GM20000 (cell line): ENCODE results near the gene PRKCH.

Experiments
- DNase-seq: peaks from one replicate; pipeline ENCODE4 v3.0.0; 2012; ENCODE audit warnings: low spot score
- TF ChIP-seq, protein P1 (sequence below): IDR thresholded peaks from 2 replicates; pipeline ENCODE4 v1.5.1; 2012; ENCODE audit warnings: mild to moderate bottlenecking, control low read depth; ENCODE audit errors: extremely low read depth, missing control alignments

Gene PRKCH

DNA sequence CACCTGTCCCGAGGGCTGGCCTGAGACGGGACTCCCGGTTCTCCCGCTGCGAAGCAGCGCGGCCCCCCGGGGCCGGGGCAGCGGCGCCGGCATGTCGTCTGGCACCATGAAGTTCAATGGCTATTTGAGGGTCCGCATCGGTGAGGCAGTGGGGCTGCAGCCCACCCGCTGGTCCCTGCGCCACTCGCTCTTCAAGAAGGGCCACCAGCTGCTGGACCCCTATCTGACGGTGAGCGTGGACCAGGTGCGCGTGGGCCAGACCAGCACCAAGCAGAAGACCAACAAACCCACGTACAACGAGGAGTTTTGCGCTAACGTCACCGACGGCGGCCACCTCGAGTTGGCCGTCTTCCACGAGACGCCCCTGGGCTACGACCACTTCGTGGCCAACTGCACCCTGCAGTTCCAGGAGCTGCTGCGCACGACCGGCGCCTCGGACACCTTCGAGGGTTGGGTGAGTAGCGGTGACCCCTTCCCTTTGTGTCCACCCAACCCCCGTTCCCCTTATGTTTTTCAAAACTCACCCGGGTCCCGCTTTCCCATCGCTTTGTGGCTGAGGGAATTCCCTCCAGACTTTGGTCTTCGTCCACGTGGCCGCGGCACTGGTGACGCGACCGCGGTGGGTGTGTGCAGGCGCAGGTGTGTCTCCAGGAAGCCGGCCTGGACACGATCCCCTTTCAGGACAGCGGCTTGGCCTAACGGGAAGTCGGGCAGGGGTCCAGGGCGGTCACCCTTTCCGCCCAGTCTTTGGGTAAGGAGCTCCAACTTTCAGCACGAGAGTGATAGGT, 826 bp downstream of the PRKCH start:
- no peak for DNase-seq

DNA sequence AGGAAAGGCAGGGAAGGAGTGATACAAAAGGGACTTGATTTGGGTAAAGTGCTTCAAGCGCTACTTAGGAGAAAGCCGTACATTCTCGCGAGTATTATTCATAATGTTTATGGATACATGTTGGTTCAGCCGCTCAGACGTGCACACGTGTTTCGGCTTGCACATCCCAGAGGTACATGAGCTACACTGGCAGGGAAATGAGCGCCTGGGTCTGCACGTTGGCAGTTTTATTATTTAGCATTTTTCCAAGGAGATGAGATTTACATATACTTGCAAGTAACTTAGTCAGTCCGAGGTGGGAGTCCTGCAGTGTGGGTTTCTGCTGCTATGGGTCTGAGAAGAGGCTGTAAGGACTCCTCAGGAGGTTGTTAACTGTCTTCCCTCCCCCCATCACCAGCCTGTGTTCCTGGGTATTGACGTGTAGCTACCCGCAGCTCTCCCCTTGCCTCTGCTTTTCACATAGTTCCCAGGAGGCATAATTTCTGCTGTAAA, 1.5 kb downstream of the PRKCH start:
- TF ChIP-seq, protein P1, sequence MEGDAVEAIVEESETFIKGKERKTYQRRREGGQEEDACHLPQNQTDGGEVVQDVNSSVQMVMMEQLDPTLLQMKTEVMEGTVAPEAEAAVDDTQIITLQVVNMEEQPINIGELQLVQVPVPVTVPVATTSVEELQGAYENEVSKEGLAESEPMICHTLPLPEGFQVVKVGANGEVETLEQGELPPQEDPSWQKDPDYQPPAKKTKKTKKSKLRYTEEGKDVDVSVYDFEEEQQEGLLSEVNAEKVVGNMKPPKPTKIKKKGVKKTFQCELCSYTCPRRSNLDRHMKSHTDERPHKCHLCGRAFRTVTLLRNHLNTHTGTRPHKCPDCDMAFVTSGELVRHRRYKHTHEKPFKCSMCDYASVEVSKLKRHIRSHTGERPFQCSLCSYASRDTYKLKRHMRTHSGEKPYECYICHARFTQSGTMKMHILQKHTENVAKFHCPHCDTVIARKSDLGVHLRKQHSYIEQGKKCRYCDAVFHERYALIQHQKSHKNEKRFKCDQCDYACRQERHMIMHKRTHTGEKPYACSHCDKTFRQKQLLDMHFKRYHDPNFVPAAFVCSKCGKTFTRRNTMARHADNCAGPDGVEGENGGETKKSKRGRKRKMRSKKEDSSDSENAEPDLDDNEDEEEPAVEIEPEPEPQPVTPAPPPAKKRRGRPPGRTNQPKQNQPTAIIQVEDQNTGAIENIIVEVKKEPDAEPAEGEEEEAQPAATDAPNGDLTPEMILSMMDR = no peak
- no peak for DNase-seq

More for the DNA sequence above, 826 bp downstream of the PRKCH start:
- TF ChIP-seq, protein P1 = no peak

DNA sequence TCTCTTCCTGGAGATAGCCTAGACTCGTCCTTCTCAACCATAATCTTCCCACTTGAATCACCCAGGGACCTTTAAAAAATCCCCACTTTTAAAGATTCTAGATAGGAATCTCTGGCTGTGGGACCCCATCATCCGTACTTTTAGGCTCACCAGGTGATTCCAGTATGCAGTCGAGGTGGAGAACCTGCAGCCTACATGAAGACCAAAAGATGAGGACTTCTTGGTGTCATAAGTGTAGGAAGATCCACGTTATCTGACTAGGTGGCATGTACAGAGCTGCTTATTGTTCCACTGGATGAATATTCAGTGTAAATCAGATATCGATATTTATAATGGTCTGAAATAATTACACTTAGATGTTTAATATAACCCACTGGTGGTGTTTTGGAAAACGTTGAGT, 2.6 kb downstream of the PRKCH start:
- no peak for DNase-seq
- TF ChIP-seq, protein P1 = no peak

DNA sequence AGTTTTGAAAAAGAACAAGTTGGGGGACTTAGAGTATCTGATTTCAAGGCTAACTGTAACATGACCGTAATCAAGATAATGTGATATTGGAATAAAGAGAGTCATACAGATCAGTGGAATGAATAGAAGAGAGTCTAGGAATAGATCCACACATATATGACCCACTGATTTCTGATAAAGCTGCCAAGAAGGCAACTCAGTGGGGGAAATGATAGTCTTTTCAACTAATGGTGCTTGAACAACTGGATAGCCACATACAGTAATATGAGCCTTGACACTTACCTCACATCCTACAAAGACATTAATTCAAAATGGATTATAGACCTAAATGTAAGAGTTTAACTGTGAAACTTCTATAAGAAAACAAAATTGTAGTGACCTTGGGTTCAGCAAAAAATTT, 3.8 kb downstream of the PRKCH start:
- TF ChIP-seq, protein P1 = no peak
- DNase-seq = no peak

DNA sequence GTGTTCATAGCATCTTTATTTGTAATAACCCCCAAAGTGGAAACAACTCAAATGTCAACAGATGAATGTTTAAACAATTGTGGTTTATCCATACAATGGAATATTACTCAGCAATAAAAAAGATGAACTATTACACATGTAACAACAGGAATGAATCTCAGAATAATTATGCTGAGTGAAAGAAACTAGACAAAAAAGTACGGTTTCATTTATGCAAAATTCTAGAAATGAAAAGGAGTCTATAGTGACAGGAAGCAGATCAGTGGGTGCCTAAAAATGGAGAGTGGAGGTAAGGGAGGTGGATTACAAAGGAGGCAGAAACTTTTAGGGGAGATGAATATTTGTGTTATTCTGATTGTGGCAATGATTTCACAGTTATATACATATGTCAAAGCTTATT, 4.8 kb downstream of the PRKCH start:
- no peak for DNase-seq
- TF ChIP-seq, protein P1 = no peak

DNA sequence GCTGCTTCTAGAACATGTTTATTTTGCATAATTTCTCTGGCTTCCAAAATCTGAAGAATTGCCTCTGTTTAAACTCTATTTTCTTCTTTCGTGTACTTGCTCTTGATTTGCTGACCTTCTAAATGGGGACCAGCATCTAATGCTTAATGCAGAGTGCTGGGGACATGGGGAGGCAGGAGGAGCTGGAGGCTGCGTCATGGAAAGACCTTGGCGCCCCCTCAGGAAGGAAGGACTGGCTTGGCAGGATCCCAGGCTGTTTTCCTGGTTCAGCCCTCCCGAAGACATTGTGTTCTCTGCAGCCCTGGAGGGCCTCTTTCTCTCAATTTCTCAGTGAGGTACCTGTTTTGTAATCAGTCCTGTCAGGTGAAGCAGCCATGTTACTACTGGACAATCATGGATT, 5.5 kb downstream of the PRKCH start:
- DNase-seq = no peak
- TF ChIP-seq, protein P1 = no peak

DNA sequence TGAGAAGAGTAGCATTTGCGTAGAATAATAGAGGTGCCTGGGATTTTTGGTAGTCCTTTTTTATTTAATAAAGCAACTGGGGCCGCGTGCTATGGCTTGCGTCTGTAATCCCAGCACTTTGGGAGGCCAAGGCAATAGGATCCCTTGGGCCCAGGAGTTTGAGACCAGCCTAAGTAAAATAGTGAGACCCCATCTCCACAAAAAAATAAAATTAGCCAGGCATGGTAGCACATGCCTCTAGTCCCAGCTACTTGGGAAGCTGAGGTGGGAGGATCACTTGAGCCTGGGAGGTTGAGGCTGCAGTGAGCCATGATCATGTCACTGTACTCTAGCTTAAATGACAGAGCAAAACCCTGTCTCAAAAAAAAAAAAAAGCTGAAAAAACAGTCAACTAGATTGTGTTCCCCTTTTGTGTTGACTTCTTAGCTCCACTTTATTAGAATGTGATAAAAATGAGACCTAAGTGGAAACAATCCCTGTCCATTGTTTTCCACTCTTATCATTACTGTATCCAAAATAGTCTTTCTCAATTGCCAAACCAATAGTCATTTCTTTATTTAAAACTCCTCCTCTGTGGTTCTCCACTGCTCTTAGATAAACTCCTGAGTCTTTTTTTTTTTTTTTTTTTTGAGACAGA, 7.4 kb downstream of the PRKCH start:
- TF ChIP-seq, protein P1 = no peak
- no peak for DNase-seq
